H9 (cell line): ENCODE results near the gene KRT9. TPM values are rescaled to one million over a fixed set of nuclear protein-coding genes. Genes with fewer than 3 reads are reported as not detected.

ENCODE experiments used
- DNase-seq: peaks from one replicate; pipeline ENCODE4 v3.0.0-alpha.2; 2017
- H2AFZ ChIP-seq: one replicate; pipeline ENCODE4 v1.6.1; 2013; ENCODE audit warnings: mild to moderate bottlenecking, low read length, control low read depth, moderate library complexity
- H2AK5ac ChIP-seq: 2 replicates; pipeline ENCODE4 v1.6.1; 2013; ENCODE audit warnings: low read length, control low read depth, mixed read lengths; ENCODE audit not compliant: insufficient read length
- H2BK120ac ChIP-seq: one replicate; pipeline ENCODE4 v1.6.1; 2013; ENCODE audit warnings: low read depth, mild to moderate bottlenecking, low read length, control low read depth, inconsistent platforms; ENCODE audit not compliant: poor library complexity, severe bottlenecking
- H2BK12ac ChIP-seq: 2 replicates; pipeline ENCODE4 v1.6.1; 2013; ENCODE audit warnings: low read length, control low read depth, mixed read lengths, low read depth; ENCODE audit not compliant: insufficient read length
- H2BK15ac ChIP-seq: 2 replicates; pipeline ENCODE4 v1.6.1; 2013; ENCODE audit warnings: low read depth, low read length, control low read depth
- H2BK20ac ChIP-seq: one replicate; pipeline ENCODE4 v1.6.1; 2013; ENCODE audit warnings: low read depth, mild to moderate bottlenecking, low read length, control low read depth, inconsistent platforms; ENCODE audit not compliant: poor library complexity, severe bottlenecking
- H2BK5ac ChIP-seq: 2 replicates; pipeline ENCODE4 v1.6.1; 2013; ENCODE audit warnings: low read length, control low read depth, mixed read lengths; ENCODE audit not compliant: insufficient read length
- H3K14ac ChIP-seq: 2 replicates; pipeline ENCODE4 v1.6.1; 2013; ENCODE audit warnings: low read length, control low read depth; ENCODE audit not compliant: insufficient read depth
- H3K18ac ChIP-seq: 2 replicates; pipeline ENCODE4 v1.6.1; 2013; ENCODE audit warnings: low read depth, mild to moderate bottlenecking, mixed read lengths, low read length, control low read depth; ENCODE audit not compliant: insufficient read length
- H3K23ac ChIP-seq: 2 replicates; pipeline ENCODE4 v1.6.1; 2013; ENCODE audit warnings: low read length, control low read depth, mixed read lengths, low read depth; ENCODE audit not compliant: insufficient read length
- H3K23me2 ChIP-seq: 2 replicates; pipeline ENCODE4 v1.6.1; 2013; ENCODE audit warnings: low read depth, mild to moderate bottlenecking, mixed read lengths, low read length, control low read depth; ENCODE audit not compliant: insufficient read length, poor library complexity, severe bottlenecking
- H3K27ac ChIP-seq: 2 replicates; pipeline ENCODE4 v1.5.1; 2013; ENCODE audit warnings: low read length, control low read depth, mixed read lengths, low read depth; ENCODE audit not compliant: insufficient read length
- H3K27me3 ChIP-seq: 2 replicates; pipeline ENCODE4 v1.6.1; 2013; ENCODE audit warnings: low read length, control low read depth, inconsistent platforms; ENCODE audit not compliant: insufficient read depth
- H3K4ac ChIP-seq: 2 replicates; pipeline ENCODE4 v1.6.1; 2013; ENCODE audit warnings: low read depth, mild to moderate bottlenecking, control low read depth, inconsistent platforms, low read length, moderate library complexity
- H3K4me1 ChIP-seq: 2 replicates; pipeline ENCODE4 v1.6.1; 2013; ENCODE audit warnings: low read length, control low read depth, inconsistent platforms; ENCODE audit not compliant: insufficient read depth
- H3K4me2 ChIP-seq: 2 replicates; pipeline ENCODE4 v1.6.1; 2013; ENCODE audit warnings: low read length, control low read depth, mixed read lengths; ENCODE audit not compliant: insufficient read length, insufficient read depth
- H3K56ac ChIP-seq: 2 replicates; pipeline ENCODE4 v1.6.1; 2013; ENCODE audit warnings: low read depth, mild to moderate bottlenecking, mixed read lengths, low read length, control low read depth; ENCODE audit not compliant: insufficient read length
- H3K79me1 ChIP-seq: 2 replicates; pipeline ENCODE4 v1.6.1; 2013; ENCODE audit warnings: low read depth, mild to moderate bottlenecking, moderate library complexity, low read length, control low read depth, inconsistent platforms; ENCODE audit not compliant: insufficient read depth, poor library complexity, severe bottlenecking
- H3K79me2 ChIP-seq: 2 replicates; pipeline ENCODE4 v1.6.1; 2013; ENCODE audit warnings: low read length, control low read depth, inconsistent platforms; ENCODE audit not compliant: insufficient read depth
- H3K9ac ChIP-seq: 2 replicates; pipeline ENCODE4 v1.6.1; 2013; ENCODE audit warnings: low read length, control low read depth, mixed read lengths; ENCODE audit not compliant: insufficient read length; ENCODE audit errors: extremely low read depth
- H3K9me3 ChIP-seq: one replicate; pipeline ENCODE4 v1.6.1; 2013; ENCODE audit warnings: low read depth, low read length, inconsistent platforms; ENCODE audit not compliant: control insufficient read depth
- H3T11ph ChIP-seq: one replicate; pipeline ENCODE4 v1.6.1; 2013; ENCODE audit warnings: mild to moderate bottlenecking, low read length, control low read depth, inconsistent platforms
- H4K20me1 ChIP-seq: one replicate; pipeline ENCODE4 v1.6.1; 2013; ENCODE audit not compliant: control insufficient read depth, insufficient read length, insufficient read depth
- H4K5ac ChIP-seq: 2 replicates; pipeline ENCODE4 v1.6.1; 2013; ENCODE audit warnings: low read depth, mild to moderate bottlenecking, mixed read lengths, low read length, control low read depth; ENCODE audit not compliant: insufficient read length
- H4K8ac ChIP-seq: replicated peaks from 2 replicates; pipeline ENCODE4 v1.6.1; 2013; ENCODE audit warnings: low read length, control low read depth, mixed read lengths, low read depth; ENCODE audit not compliant: insufficient read length
- H4K91ac ChIP-seq: 2 replicates; pipeline ENCODE4 v1.6.1; 2013; ENCODE audit warnings: low read depth, mild to moderate bottlenecking, moderate library complexity, mixed read lengths, low read length, control low read depth; ENCODE audit not compliant: insufficient read length
- H3K27ac Mint-ChIP-seq, 3 experiments: 2 replicates in 2 of 3; 3 replicates in 1 of 3; pipeline ENCODE4 v1.8.0; 2020 to 2021; ENCODE audit warnings: mixed read lengths in 3 of 3, mild to moderate bottlenecking in 1 of 3, moderate library complexity in 1 of 3
- H3K27me3 Mint-ChIP-seq: 2 replicates; pipeline ENCODE4 v1.8.0; 2021; ENCODE audit warnings: low read depth, mild to moderate bottlenecking, moderate library complexity, mixed read lengths
- H3K36me3 Mint-ChIP-seq, 3 experiments: 2 replicates in 2 of 3; 3 replicates in 1 of 3; pipeline ENCODE4 v1.8.0; 2020 to 2021; ENCODE audit warnings: low read depth in 3 of 3, mixed read lengths in 3 of 3; ENCODE audit not compliant: insufficient read depth in 1 of 3
- H3K4me1 Mint-ChIP-seq, 2 experiments: 2 replicates each; pipeline ENCODE4 v1.8.0; 2020; ENCODE audit warnings: mixed read lengths in 2 of 2
- H3K4me3 Mint-ChIP-seq, 2 experiments: 2 replicates in 1 of 2; 3 replicates in 1 of 2; pipeline ENCODE4 v1.8.0; 2020 to 2021; ENCODE audit warnings: mild to moderate bottlenecking in 2 of 2, mixed read lengths in 2 of 2, moderate library complexity in 1 of 2
- H3K9me3 Mint-ChIP-seq, 2 experiments: 2 replicates in 1 of 2; 3 replicates in 1 of 2; pipeline ENCODE4 v1.8.0; 2020; ENCODE audit warnings: mild to moderate bottlenecking in 2 of 2, mixed read lengths in 2 of 2, moderate library complexity in 1 of 2
- CTCF ChIP-seq: fragments of 200-600 bp; sonication (generic); conservative IDR thresholded peaks from 3 replicates; pipeline ENCODE4 v1.8.0; 2021; ENCODE audit warnings: antibody characterized with exemption, mild to moderate bottlenecking
- WGBS: extraction: QIAGEN DNeasy Blood & Tissue Kit; methylation state at CpG from one replicate; pipeline ENCODE4 v1.1.7; 2013; ENCODE audit warnings: missing lambda C conversion rate, low lambda C conversion rate, mixed read lengths; ENCODE audit not compliant: insufficient read length; ENCODE audit errors: extremely low coverage; 5-methylcytosine and 5-hydroxymethylcytosine counted together
- total RNA-seq: library from RNA; stranded (reverse); gene quantifications from 2 replicates; pipeline ENCODE4 v1.2.1, GENCODE V29; 2021

Gene KRT9
- total RNA-seq, 1 experiment from 2014 or later = not detected

GRCh38 chr17:41546819-41547218 lies 25.0 kb downstream of the KRT9 start:
- no peak overlapping the region for H3K18ac ChIP-seq
- H4K20me1 ChIP-seq = no peaks in the 10 kb centered on the region
- no peak for TF ChIP-seq CTCF
- H4K91ac ChIP-seq = no peak overlapping the region
- no peak overlapping the region for H2AK5ac ChIP-seq
- H2BK15ac ChIP-seq = 0 out of 2 replicates have a peak overlapping the region, but pooled peaks have one; percentile 27
- H3K4me1 ChIP-seq = no peaks in the 10 kb centered on the region
- H3K4ac ChIP-seq = no peak overlapping the region
- H3K79me1 ChIP-seq = no peaks in the 10 kb centered on the region
- no peak overlapping the region for H3K14ac ChIP-seq
- H4K5ac ChIP-seq = no peak overlapping the region
- no peak overlapping the region for H3K56ac ChIP-seq
- H2BK20ac ChIP-seq = no peak overlapping the region
- H3K27me3 Mint-ChIP-seq = peaks cover 17% of the 10 kb centered on the region
- peaks cover 29 to 41% of the 10 kb centered on the region in 2 experiments for H3K4me1 Mint-ChIP-seq
- no peaks in the 10 kb centered on the region for H3K27me3 ChIP-seq
- no peak overlapping the region for H3K4me2 ChIP-seq
- no peak overlapping the region for H3K27ac Mint-ChIP-seq
- H3K23me2 ChIP-seq = no peaks in the 10 kb centered on the region
- no peak overlapping the region for H3K9ac ChIP-seq
- H3K27ac ChIP-seq = no peak overlapping the region
- no peak overlapping the region for H3K23ac ChIP-seq
- H3T11ph ChIP-seq = no peak overlapping the region
- H3K4me3 Mint-ChIP-seq = no peak overlapping the region
- no peak for DNase-seq
- no peak overlapping the region for H4K8ac ChIP-seq
- no peak overlapping the region for H2AFZ ChIP-seq
- no peaks in the 10 kb centered on the region for H3K9me3 ChIP-seq
- no peak overlapping the region for H2BK12ac ChIP-seq
- no peaks in the 10 kb centered on the region for H3K79me2 ChIP-seq
- no CpG with 5 or more reads among the region's 3 CpGs for WGBS
- no peak overlapping the region for H2BK5ac ChIP-seq
- H3K9me3 Mint-ChIP-seq = peaks cover 3 to 13% of the 10 kb centered on the region in 2 experiments; a peak in 4 of 5 replicates
- peaks cover 0 to 13% (median 1%) of the 10 kb centered on the region in 3 experiments; a peak in 4 of 7 replicates for H3K36me3 Mint-ChIP-seq
- H2BK120ac ChIP-seq = no peak overlapping the region
